ENCODE results near the gene ZNF599.

DNA sequence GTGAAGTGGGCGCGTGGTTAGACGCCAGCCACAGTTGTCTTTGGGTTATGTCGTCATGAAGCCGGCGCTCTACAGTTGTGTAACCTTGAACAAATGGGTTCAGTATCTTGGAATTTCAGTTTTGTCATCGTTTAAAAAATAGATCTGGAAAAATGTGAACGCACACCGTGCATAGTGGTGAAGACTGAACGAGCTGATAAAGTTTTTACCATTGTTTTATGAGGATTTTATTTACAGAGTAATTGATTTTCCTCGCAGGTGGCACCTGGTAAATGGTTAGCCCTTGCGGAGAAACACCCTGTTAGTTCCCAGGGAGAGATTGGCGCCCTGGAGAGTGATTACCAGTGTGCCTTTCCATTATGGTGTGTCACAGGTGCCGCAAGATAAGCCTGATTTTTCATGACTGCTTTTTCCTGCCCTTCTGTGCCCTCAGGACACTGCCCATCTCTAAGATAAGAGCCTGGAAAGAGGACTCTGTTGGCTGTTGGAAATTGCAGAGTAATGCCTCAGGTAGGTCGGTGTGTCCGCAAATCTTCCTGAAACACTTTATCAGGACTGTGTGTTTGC lies 38.4 kb downstream of the ZNF599 start:
- TF ChIP-seq, protein P1, sequence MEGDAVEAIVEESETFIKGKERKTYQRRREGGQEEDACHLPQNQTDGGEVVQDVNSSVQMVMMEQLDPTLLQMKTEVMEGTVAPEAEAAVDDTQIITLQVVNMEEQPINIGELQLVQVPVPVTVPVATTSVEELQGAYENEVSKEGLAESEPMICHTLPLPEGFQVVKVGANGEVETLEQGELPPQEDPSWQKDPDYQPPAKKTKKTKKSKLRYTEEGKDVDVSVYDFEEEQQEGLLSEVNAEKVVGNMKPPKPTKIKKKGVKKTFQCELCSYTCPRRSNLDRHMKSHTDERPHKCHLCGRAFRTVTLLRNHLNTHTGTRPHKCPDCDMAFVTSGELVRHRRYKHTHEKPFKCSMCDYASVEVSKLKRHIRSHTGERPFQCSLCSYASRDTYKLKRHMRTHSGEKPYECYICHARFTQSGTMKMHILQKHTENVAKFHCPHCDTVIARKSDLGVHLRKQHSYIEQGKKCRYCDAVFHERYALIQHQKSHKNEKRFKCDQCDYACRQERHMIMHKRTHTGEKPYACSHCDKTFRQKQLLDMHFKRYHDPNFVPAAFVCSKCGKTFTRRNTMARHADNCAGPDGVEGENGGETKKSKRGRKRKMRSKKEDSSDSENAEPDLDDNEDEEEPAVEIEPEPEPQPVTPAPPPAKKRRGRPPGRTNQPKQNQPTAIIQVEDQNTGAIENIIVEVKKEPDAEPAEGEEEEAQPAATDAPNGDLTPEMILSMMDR (IDR thresholded peaks at IDR 0.05; ENCODE audit: insufficient read depth, low read length): no peak
- TF ChIP-seq POLR2AphosphoS5 (IDR thresholded peaks at IDR 0.05; ENCODE audit: low read depth) (no peak), GABPA (IDR thresholded peaks at IDR 0.05; ENCODE audit: low read depth) (no peak), SPI1 (IDR thresholded peaks at IDR 0.05; ENCODE audit: borderline replicate concordance, low read depth) (no peak)
- TF ChIP-seq, protein P2, sequence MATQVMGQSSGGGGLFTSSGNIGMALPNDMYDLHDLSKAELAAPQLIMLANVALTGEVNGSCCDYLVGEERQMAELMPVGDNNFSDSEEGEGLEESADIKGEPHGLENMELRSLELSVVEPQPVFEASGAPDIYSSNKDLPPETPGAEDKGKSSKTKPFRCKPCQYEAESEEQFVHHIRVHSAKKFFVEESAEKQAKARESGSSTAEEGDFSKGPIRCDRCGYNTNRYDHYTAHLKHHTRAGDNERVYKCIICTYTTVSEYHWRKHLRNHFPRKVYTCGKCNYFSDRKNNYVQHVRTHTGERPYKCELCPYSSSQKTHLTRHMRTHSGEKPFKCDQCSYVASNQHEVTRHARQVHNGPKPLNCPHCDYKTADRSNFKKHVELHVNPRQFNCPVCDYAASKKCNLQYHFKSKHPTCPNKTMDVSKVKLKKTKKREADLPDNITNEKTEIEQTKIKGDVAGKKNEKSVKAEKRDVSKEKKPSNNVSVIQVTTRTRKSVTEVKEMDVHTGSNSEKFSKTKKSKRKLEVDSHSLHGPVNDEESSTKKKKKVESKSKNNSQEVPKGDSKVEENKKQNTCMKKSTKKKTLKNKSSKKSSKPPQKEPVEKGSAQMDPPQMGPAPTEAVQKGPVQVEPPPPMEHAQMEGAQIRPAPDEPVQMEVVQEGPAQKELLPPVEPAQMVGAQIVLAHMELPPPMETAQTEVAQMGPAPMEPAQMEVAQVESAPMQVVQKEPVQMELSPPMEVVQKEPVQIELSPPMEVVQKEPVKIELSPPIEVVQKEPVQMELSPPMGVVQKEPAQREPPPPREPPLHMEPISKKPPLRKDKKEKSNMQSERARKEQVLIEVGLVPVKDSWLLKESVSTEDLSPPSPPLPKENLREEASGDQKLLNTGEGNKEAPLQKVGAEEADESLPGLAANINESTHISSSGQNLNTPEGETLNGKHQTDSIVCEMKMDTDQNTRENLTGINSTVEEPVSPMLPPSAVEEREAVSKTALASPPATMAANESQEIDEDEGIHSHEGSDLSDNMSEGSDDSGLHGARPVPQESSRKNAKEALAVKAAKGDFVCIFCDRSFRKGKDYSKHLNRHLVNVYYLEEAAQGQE (IDR thresholded peaks at IDR 0.05; ENCODE audit: insufficient replicate concordance, low read depth): no peak
